HL-60/S4 treated with phorbol 12-myristate 13-acetate at 8.2 ng/mL for 4 days and 3 days (cell line): ENCODE results near the gene SAMD3.
"Not testable (repeated sequence)": the region's sequence is repeated elsewhere in the genome, so short reads cannot be mapped to it uniquely, and the experiment has no call there.

ENCODE experiments used
- in situ Hi-C: fragments of 300-500 bp; cut with MboI; formaldehyde crosslinking; loops from 2 replicates; pipeline ENCODE4 v1.15.0; 2022; ENCODE audit warnings: low sequenced_read_pairs

SAMD3 gene

GRCh38 chr6:130138116-130138908, 84.4 kb downstream of the SAMD3 start:
- in situ Hi-C loops = no loop called here

- in situ Hi-C loops = no loop called here
Observed at GRCh38 chr6:130136798-130137197, 86.0 kb downstream of the SAMD3 start.

GRCh38 chr6:130134582-130134981, 88.2 kb downstream of the SAMD3 start:
- in situ Hi-C loops = no loop called here

- in situ Hi-C loops = no loop called here
Observed at GRCh38 chr6:130132286-130132701, 90.5 kb downstream of the SAMD3 start.

- in situ Hi-C loops = no loop called here
Observed at GRCh38 chr6:130129762-130130246, 92.9 kb downstream of the SAMD3 start.

- in situ Hi-C loops = no loop called here
Observed at GRCh38 chr6:130128326-130128725, 94.4 kb downstream of the SAMD3 start.

GRCh38 chr6:130127195-130127594, 95.6 kb downstream of the SAMD3 start:
- in situ Hi-C loops = no loop called here

GRCh38 chr6:130122243-130122642, 100.5 kb downstream of the SAMD3 start:
- in situ Hi-C loops = no loop called here

GRCh38 chr6:130120731-130121130, 102.0 kb downstream of the SAMD3 start:
- in situ Hi-C loops = no loop called here

- in situ Hi-C loops = no loop called here
Observed at GRCh38 chr6:130119211-130119610, 103.5 kb downstream of the SAMD3 start.

GRCh38 chr6:130118236-130118635, 104.5 kb downstream of the SAMD3 start:
- in situ Hi-C loops = no loop called here

- in situ Hi-C loops = not testable (repeated sequence)
Observed at GRCh38 chr6:130117187-130117701, 105.5 kb downstream of the SAMD3 start.

- in situ Hi-C loops = no loop called here
Observed at GRCh38 chr6:130116273-130116672, 106.5 kb downstream of the SAMD3 start.

GRCh38 chr6:130115036-130115435, 107.7 kb downstream of the SAMD3 start:
- in situ Hi-C loops = no loop called here

- in situ Hi-C loops = no loop called here
Observed at GRCh38 chr6:130113201-130113710, 109.5 kb downstream of the SAMD3 start.

- in situ Hi-C loops = no loop called here
Observed at GRCh38 chr6:130111031-130111430, 111.7 kb downstream of the SAMD3 start.

GRCh38 chr6:130107710-130108109, 115.0 kb downstream of the SAMD3 start:
- in situ Hi-C loops = no loop called here

GRCh38 chr6:130105996-130106704, 116.6 kb downstream of the SAMD3 start:
- in situ Hi-C loops = no loop called here

- in situ Hi-C loops = no loop called here
Observed at GRCh38 chr6:130099119-130099518, 123.6 kb downstream of the SAMD3 start.

- in situ Hi-C loops = no loop called here
Observed at GRCh38 chr6:130098317-130098716, 124.4 kb downstream of the SAMD3 start.
